ENCODE measurements around the gene RNASEH2A.

GRCh38 chr19:12806242-12807081 lies at the start of gene RNASEH2A:
- TF ChIP-seq MAX (IDR thresholded peaks at IDR 0.05) (peak; percentile 94), CTCF (IDR thresholded peaks at IDR 0.05) (no peak), ZFP36 (IDR thresholded peaks at IDR 0.05; ENCODE audit: borderline replicate concordance, partially characterized antibody) (no peak), SMC3 (IDR thresholded peaks at IDR 0.05) (no peak), RCOR1 (IDR thresholded peaks at IDR 0.05; ENCODE audit: low read depth, low read length) (no peak), POLR2A (IDR thresholded peaks at IDR 0.05; ENCODE audit: low read length) (peak; percentile 42), KDM1A (IDR thresholded peaks at IDR 0.05; ENCODE audit: low read depth) (no peak), REST (IDR thresholded peaks at IDR 0.05) (no peak), CHD4 (IDR thresholded peaks at IDR 0.05; ENCODE audit: borderline replicate concordance) (no peak), RARB (CRISPR knock-in tag; IDR thresholded peaks at IDR 0.05) (no peak)
